Osteoblast (primary cell): ENCODE measurements around the gene HEPHL1. TPM values are rescaled to one million over a fixed set of nuclear protein-coding genes. Genes with fewer than 3 reads are reported as not detected.
A peak's percentile ranks its signal among the peaks of the same experiment; 100 is the strongest.

Source experiments
- DNase-seq: peaks from one replicate; pipeline ENCODE4 v3.0.0; 2011; ENCODE audit warnings: low spot score, mixed read lengths; ENCODE audit not compliant: insufficient read length; ENCODE audit errors: missing footprints
- H2AFZ ChIP-seq: 2 replicates; pipeline ENCODE4 v1.6.0; 2011; ENCODE audit warnings: mild to moderate bottlenecking, low read length
- H3K27ac ChIP-seq: 2 replicates; pipeline ENCODE4 v1.5.1; 2011; ENCODE audit warnings: mild to moderate bottlenecking, low read depth, low read length, moderate library complexity
- H3K27me3 ChIP-seq: 2 replicates; pipeline ENCODE4 v1.6.0; 2012; ENCODE audit warnings: mild to moderate bottlenecking, control low read depth, inconsistent platforms, low read length, moderate library complexity; ENCODE audit not compliant: insufficient read depth
- H3K36me3 ChIP-seq: 2 replicates; pipeline ENCODE4 v1.5.1; 2011; ENCODE audit warnings: mild to moderate bottlenecking, low read length, control low read depth, moderate library complexity; ENCODE audit not compliant: insufficient read depth
- H3K4me1 ChIP-seq: 2 replicates; pipeline ENCODE4 v1.5.1; 2011; ENCODE audit warnings: mild to moderate bottlenecking, low read length, control low read depth, moderate library complexity; ENCODE audit not compliant: insufficient read depth
- H3K4me2 ChIP-seq: 2 replicates; pipeline ENCODE4 v1.6.0; 2011; ENCODE audit warnings: mild to moderate bottlenecking, low read length; ENCODE audit not compliant: insufficient read depth
- H3K4me3 ChIP-seq: fragments of 200-600 bp; sonication (generic); 3 replicates; pipeline ENCODE4 v1.5.1; 2012; ENCODE audit warnings: mild to moderate bottlenecking, low read length, inconsistent platforms; ENCODE audit not compliant: insufficient read depth
- H3K79me2 ChIP-seq: 2 replicates; pipeline ENCODE4 v1.6.0; 2012; ENCODE audit warnings: mild to moderate bottlenecking, low read length, control low read depth, inconsistent platforms; ENCODE audit not compliant: insufficient read depth
- H3K9me3 ChIP-seq: 2 replicates; pipeline ENCODE4 v1.5.1; 2011; ENCODE audit warnings: low read depth, low read length, control low read depth
- H4K20me1 ChIP-seq: 2 replicates; pipeline ENCODE4 v1.6.0; 2012; ENCODE audit warnings: mild to moderate bottlenecking, low read length, control low read depth; ENCODE audit not compliant: insufficient read depth
- total RNA-seq: library from RNA; depleted of rRNA; stranded (reverse); fragments of >200 nt; gene quantifications from 2 replicates; pipeline ENCODE4 v1.2.3, GENCODE V29; 2012
- TF ChIP-seq, protein P1 (sequence below): IDR thresholded peaks from 2 replicates; pipeline ENCODE4 v1.5.1; 2011; ENCODE audit warnings: mild to moderate bottlenecking, low read depth, low read length, moderate library complexity; ENCODE audit errors: extremely low read depth

HEPHL1 gene
- total RNA-seq, 1 donor = not detected

DNA sequence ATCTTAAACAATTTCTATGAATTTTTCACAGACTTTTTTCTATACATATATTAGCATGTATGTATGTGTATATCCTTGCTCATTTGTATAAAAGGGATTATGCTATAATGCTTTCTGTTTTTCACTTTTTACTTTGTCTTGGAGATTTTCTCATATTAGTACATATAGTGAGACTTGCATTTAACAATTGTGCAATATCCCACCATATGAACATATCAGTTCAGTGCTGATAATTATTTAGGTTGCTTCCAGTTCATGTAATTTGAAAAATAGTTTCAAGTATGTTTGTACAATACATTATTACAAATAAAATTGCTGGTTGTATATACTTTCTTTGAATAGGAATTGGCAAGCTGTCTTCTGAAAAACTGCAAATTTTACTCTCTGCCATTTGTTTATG is 37.9 kb downstream of the HEPHL1 start:
- Histone ChIP-seq H3K9me3 (no peaks in the 10 kb centered on the region), H3K27ac (no peak overlapping the region), H4K20me1 (no peaks in the 10 kb centered on the region), H3K27me3 (no peaks in the 10 kb centered on the region), H3K4me2 (no peak overlapping the region), H3K36me3 (no peaks in the 10 kb centered on the region), H2AFZ (no peak overlapping the region), H3K4me3 (no peak overlapping the region), H3K79me2 (no peaks in the 10 kb centered on the region), H3K4me1 (no peaks in the 10 kb centered on the region)
- TF ChIP-seq, protein P1, sequence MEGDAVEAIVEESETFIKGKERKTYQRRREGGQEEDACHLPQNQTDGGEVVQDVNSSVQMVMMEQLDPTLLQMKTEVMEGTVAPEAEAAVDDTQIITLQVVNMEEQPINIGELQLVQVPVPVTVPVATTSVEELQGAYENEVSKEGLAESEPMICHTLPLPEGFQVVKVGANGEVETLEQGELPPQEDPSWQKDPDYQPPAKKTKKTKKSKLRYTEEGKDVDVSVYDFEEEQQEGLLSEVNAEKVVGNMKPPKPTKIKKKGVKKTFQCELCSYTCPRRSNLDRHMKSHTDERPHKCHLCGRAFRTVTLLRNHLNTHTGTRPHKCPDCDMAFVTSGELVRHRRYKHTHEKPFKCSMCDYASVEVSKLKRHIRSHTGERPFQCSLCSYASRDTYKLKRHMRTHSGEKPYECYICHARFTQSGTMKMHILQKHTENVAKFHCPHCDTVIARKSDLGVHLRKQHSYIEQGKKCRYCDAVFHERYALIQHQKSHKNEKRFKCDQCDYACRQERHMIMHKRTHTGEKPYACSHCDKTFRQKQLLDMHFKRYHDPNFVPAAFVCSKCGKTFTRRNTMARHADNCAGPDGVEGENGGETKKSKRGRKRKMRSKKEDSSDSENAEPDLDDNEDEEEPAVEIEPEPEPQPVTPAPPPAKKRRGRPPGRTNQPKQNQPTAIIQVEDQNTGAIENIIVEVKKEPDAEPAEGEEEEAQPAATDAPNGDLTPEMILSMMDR = no peak
- DNase-seq = no peak

GRCh38 chr11:94060401-94060800 is 39.2 kb downstream of the HEPHL1 start:
- no peaks in the 10 kb centered on the region for H4K20me1 ChIP-seq
- H3K9me3 ChIP-seq = no peaks in the 10 kb centered on the region
- H3K4me1 ChIP-seq = no peaks in the 10 kb centered on the region
- TF ChIP-seq, protein P1 = no peak
- no peak overlapping the region for H3K4me3 ChIP-seq
- DNase-seq = no peak
- no peaks in the 10 kb centered on the region for H3K27me3 ChIP-seq
- H3K36me3 ChIP-seq = no peaks in the 10 kb centered on the region
- no peak overlapping the region for H3K4me2 ChIP-seq
- H3K27ac ChIP-seq = no peak overlapping the region
- no peak overlapping the region for H2AFZ ChIP-seq
- no peaks in the 10 kb centered on the region for H3K79me2 ChIP-seq

DNA sequence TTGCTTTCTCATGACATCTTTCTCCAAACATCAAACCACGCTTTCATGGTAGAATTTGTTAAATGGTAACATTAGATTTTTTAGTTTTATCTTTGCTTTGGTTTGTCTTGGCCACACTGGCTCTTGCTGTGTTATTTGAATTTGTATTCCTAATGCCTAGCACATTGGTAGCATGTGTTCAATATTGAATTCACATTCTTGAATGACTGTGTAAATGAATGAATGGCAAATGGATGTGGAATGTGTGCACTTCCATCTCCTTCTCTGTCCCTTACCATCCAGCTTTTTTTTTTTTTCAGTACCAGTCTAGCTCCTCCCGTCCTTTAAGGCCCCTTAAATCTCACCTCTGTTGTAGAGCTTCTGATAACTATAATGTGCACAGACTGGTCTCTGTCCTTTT is 41.2 kb downstream of the HEPHL1 start:
- DNase-seq = no peak
- Histone ChIP-seq H3K79me2 (no peaks in the 10 kb centered on the region), H3K4me1 (no peaks in the 10 kb centered on the region), H3K9me3 (no peaks in the 10 kb centered on the region), H3K4me3 (no peak overlapping the region), H2AFZ (no peak overlapping the region), H3K4me2 (no peak overlapping the region), H3K36me3 (no peaks in the 10 kb centered on the region), H4K20me1 (no peaks in the 10 kb centered on the region), H3K27me3 (no peaks in the 10 kb centered on the region), H3K27ac (no peak overlapping the region)
- TF ChIP-seq, protein P1 = no peak

- DNase-seq = peak; percentile 38
- H3K27ac ChIP-seq = no peak overlapping the region
- no peak overlapping the region for H2AFZ ChIP-seq
- H3K4me3 ChIP-seq = no peak overlapping the region
- H3K36me3 ChIP-seq = no peaks in the 10 kb centered on the region
- TF ChIP-seq, protein P1 = no peak
- no peaks in the 10 kb centered on the region for H3K4me1 ChIP-seq
- no peaks in the 10 kb centered on the region for H3K9me3 ChIP-seq
- no peak overlapping the region for H3K4me2 ChIP-seq
- H3K79me2 ChIP-seq = no peaks in the 10 kb centered on the region
- H4K20me1 ChIP-seq = no peaks in the 10 kb centered on the region
- peaks cover 2% of the 10 kb centered on the region for H3K27me3 ChIP-seq
Observed at GRCh38 chr11:94066901-94067429, 45.8 kb downstream of the HEPHL1 start.
